ENCODE measurements around the gene TMEM150B. TPM values are rescaled to one million over a fixed set of nuclear protein-coding genes. Genes with fewer than 3 reads are reported as not detected.

The TMEM150B gene
- total and polyA plus RNA-seq, 9 of the 15 experiments (the other 6 are each of a cell fraction or from before 2014, with no cell fraction given) = 0.47 to 1.3 (median 0.74) TPM; not detected in 2

GRCh38 chr19:55302318-55302703 is 22.8 kb downstream of the TMEM150B start:
- FAIRE-seq (no peak), DNase-seq (ENCODE audit: extremely low read depth in 1 of 4, low spot score in 3 of 4) (no peak), ATAC-seq (no peak)
- no peak for TF ChIP-seq CXXC5 (CRISPR knock-in tag; IDR thresholded peaks at IDR 0.05)
- no peak for TF ChIP-seq HDAC3 (IDR thresholded peaks at IDR 0.05; ENCODE audit: borderline replicate concordance, partially characterized antibody)
- Histone ChIP-seq H3K79me2 (ENCODE audit: control insufficient read depth, insufficient read depth, low read length) (no peaks in the 10 kb centered on the region), H3K9ac (ENCODE audit: insufficient read depth in 1 of 2, low read depth in 2 of 2, low read length in 2 of 2) (peak overlapping the region; percentile 51 to 88; a peak in 3 of 4 replicates), H3K36me3 (ENCODE audit: control insufficient read depth, insufficient read depth, low read length) (peaks cover 5% of the 10 kb centered on the region; the same call in 1 of the 3 replicates), H4K20me1 (replicated peaks; ENCODE audit: control insufficient read depth, insufficient read depth, low read length) (no peaks in the 10 kb centered on the region), H3K4me2 (ENCODE audit: insufficient read depth, low read length) (peak overlapping the region; percentile 81), H2AFZ (ENCODE audit: low read depth, low read length) (peak overlapping the region; percentile 94), H3K4me3 (peak overlapping the region; percentile 41), H3K9me1 (ENCODE audit: control insufficient read depth, insufficient read depth, low read length) (no peaks in the 10 kb centered on the region), H3K27ac (ENCODE audit: extremely low read depth, low read depth, low read length) (0 out of 3 replicates have a peak overlapping the region, but pooled peaks have one; percentile 18), H3K9me3 (replicated peaks; ENCODE audit: control insufficient read depth, insufficient read depth, low read depth, low read length) (no peaks in the 10 kb centered on the region; the same call in 1 of the 2 replicates), H3K27me3 (ENCODE audit: control insufficient read depth in 2 of 2, insufficient read depth in 2 of 2, low read length in 2 of 2) (no peaks in the 10 kb centered on the region), H3K4me1 (replicated peaks in 1 of 2; ENCODE audit: control insufficient read depth in 2 of 2, insufficient read depth in 2 of 2, low read length in 2 of 2) (peaks cover 12 to 51% of the 10 kb centered on the region in 2 experiments; a peak in 4 of 5 replicates)
- 51% methylated on average over 4 of the region's 12 CpGs for WGBS (ENCODE audit: insufficient coverage, low coverage, missing lambda C conversion rate)
- in situ Hi-C loops (cut with MboI) = no loop called here
- TSS peak; percentile 42 for BruUV-seq (replicated peaks)
- ChIA-PET CTCF (ENCODE audit: low intra/inter-chr PET ratio) (interaction anchor here (0.7 kb wide), 1 partner anchor 166 kb away, joined by 3 read pairs; no protein-coding TSS in a partner anchor), POLR2A (interaction anchor here (1.0 to 2.6 kb wide), 5 partner anchors 14 to 105 kb away, joined by 3 to 12 read pairs (median 3); partner anchors contain the start of gene UBE2S)
- intact Hi-C loops (cut with micrococcal nuclease) = loop anchor here (5.0 kb wide), 2 partner anchors 35 to 85 kb away; partner anchors contain the start of genes KMT5C and RPL28

Measured in K562 (cell line).